Parathyroid adenoma (tissue), 2 donors: ENCODE data around the gene PRKG1.

Experiments used
- H2AFZ ChIP-seq: fragments of 300-600 bp; sonication (generic); one replicate; pipeline ENCODE4 v1.7.0; 2017; ENCODE audit warnings: antibody characterized with exemption, mild to moderate bottlenecking
- H3K27ac ChIP-seq: fragments of 300-600 bp; sonication (generic); one replicate; pipeline ENCODE4 v1.7.0; 2017
- H3K27me3 ChIP-seq: fragments of 300-600 bp; sonication (generic); one replicate; pipeline ENCODE4 v1.7.0; 2017; ENCODE audit warnings: low read length; ENCODE audit not compliant: control insufficient read depth, insufficient read depth
- H3K36me3 ChIP-seq: fragments of 300-600 bp; sonication (generic); one replicate; pipeline ENCODE4 v1.7.0; 2017; ENCODE audit warnings: low read length; ENCODE audit not compliant: control insufficient read depth, insufficient read depth
- H3K4me1 ChIP-seq: fragments of 300-600 bp; sonication (generic); one replicate; pipeline ENCODE4 v1.7.0; 2017; ENCODE audit warnings: control low read depth
- H3K4me2 ChIP-seq: fragments of 300-600 bp; sonication (generic); one replicate; pipeline ENCODE4 v1.7.0; 2017; ENCODE audit warnings: low read length
- H3K4me3 ChIP-seq: fragments of 300-600 bp; sonication (generic); one replicate; pipeline ENCODE4 v1.7.0; 2017; ENCODE audit warnings: low read depth, low read length
- H3K79me2 ChIP-seq: fragments of 300-600 bp; sonication (generic); one replicate; pipeline ENCODE4 v1.7.0; 2017; ENCODE audit warnings: control low read depth
- H3K9ac ChIP-seq: fragments of 300-600 bp; sonication (generic); one replicate; pipeline ENCODE4 v1.7.0; 2017; ENCODE audit warnings: mild to moderate bottlenecking
- H3K9me3 ChIP-seq: fragments of 300-600 bp; sonication (generic); one replicate; pipeline ENCODE4 v1.7.0; 2017; ENCODE audit warnings: low read length; ENCODE audit not compliant: control insufficient read depth
- TF ChIP-seq, protein P1 (sequence below): fragments of 300-600 bp; sonication (generic); IDR thresholded peaks from one replicate; pipeline ENCODE4 v1.7.0; 2017; ENCODE audit warnings: antibody characterized with exemption, mild to moderate bottlenecking
- donor health status: primary hyperparathyroidism.

Gene PRKG1

GRCh38 chr10:51876979-51877378 is 802.7 kb downstream of the PRKG1 start:
- TF ChIP-seq, protein P1, sequence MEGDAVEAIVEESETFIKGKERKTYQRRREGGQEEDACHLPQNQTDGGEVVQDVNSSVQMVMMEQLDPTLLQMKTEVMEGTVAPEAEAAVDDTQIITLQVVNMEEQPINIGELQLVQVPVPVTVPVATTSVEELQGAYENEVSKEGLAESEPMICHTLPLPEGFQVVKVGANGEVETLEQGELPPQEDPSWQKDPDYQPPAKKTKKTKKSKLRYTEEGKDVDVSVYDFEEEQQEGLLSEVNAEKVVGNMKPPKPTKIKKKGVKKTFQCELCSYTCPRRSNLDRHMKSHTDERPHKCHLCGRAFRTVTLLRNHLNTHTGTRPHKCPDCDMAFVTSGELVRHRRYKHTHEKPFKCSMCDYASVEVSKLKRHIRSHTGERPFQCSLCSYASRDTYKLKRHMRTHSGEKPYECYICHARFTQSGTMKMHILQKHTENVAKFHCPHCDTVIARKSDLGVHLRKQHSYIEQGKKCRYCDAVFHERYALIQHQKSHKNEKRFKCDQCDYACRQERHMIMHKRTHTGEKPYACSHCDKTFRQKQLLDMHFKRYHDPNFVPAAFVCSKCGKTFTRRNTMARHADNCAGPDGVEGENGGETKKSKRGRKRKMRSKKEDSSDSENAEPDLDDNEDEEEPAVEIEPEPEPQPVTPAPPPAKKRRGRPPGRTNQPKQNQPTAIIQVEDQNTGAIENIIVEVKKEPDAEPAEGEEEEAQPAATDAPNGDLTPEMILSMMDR: no peak
- H3K9me3 ChIP-seq: no peaks in the 10 kb centered on the region

DNA sequence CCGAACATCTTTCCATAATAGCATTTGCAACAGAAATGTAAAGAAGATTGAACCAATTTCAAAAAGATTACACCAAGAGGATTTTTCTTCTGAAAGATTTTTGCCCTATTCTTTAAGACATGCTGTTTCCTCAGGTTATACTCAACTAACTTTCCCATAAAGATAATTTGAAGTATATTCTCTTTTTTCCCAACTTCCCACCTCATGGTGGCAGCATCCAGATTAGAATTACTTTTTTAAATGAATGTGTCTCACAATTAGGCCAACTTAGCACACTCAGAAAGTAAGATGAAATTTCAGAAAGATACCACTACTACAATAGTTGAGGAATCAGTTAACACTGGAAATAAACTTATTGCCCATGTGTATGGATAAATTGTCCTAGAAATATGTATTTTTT is 803.3 kb downstream of the PRKG1 start:
- Histone ChIP-seq H3K79me2 (no peaks in the 10 kb centered on the region), H3K36me3 (no peaks in the 10 kb centered on the region), H3K9ac (no peak overlapping the region), H3K27ac (no peak overlapping the region), H2AFZ (no peak overlapping the region), H3K4me2 (no peak overlapping the region), H3K9me3 (no peaks in the 10 kb centered on the region), H3K4me1 (peaks cover 6% of the 10 kb centered on the region), H3K4me3 (no peak overlapping the region), H3K27me3 (no peaks in the 10 kb centered on the region)
- TF ChIP-seq, protein P1: no peak

More at GRCh38 chr10:51876979-51877378, 802.7 kb downstream of the PRKG1 start:
- Histone ChIP-seq H3K9ac (no peak overlapping the region), H3K36me3 (no peaks in the 10 kb centered on the region), H3K27me3 (no peaks in the 10 kb centered on the region), H3K4me2 (no peak overlapping the region), H2AFZ (no peak overlapping the region), H3K27ac (no peak overlapping the region), H3K4me3 (no peak overlapping the region), H3K79me2 (no peaks in the 10 kb centered on the region), H3K4me1 (peaks cover 6% of the 10 kb centered on the region)

DNA sequence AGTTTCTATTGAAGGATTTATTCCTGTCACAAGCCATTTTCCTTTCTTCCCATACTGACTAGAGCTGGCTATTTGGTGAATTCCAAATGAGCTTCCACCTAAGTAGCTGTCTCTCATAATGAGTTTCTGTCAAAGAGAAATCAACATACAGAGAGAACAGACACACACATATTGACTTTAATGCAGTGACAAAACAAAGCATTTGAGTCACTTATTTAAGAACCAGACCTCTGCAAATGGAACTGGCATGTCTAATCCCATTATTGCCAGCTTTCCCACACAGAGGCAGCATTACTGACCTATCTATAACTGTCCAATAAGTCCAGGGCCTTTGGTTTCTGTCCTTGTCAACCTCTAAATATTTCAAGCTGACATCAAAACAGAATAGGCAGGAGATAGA is 804.4 kb downstream of the PRKG1 start:
- no peak overlapping the region for H3K4me3 ChIP-seq
- TF ChIP-seq, protein P1: no peak
- H3K9ac ChIP-seq: no peak overlapping the region
- H3K79me2 ChIP-seq: no peaks in the 10 kb centered on the region
- no peaks in the 10 kb centered on the region for H3K36me3 ChIP-seq
- no peak overlapping the region for H2AFZ ChIP-seq
- H3K27ac ChIP-seq: no peak overlapping the region
- H3K9me3 ChIP-seq: no peaks in the 10 kb centered on the region
- H3K27me3 ChIP-seq: no peaks in the 10 kb centered on the region
- peaks cover 6% of the 10 kb centered on the region for H3K4me1 ChIP-seq
- no peak overlapping the region for H3K4me2 ChIP-seq

DNA sequence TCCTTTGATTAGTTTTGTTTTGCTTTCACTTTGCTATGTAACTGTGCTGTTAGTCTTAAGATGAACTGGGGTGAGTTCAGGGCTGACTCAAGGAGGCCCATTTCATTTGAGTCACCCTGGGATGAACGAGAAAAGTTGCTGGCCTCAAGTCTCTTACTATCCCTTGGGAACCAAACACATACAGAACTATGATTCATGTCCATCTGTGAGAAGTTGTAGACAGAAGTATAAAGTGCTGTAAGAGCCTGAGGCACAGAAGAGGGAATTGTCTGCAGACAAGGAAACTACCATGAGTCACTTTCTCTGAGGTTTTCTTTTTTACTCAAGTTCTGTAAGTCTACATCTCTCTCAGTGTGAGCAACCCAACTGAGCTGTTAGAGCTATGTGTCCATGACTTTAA is 805.0 kb downstream of the PRKG1 start:
- H3K4me1 ChIP-seq: peaks cover 4% of the 10 kb centered on the region
- no peak overlapping the region for H3K27ac ChIP-seq
- no peak overlapping the region for H3K9ac ChIP-seq
- no peaks in the 10 kb centered on the region for H3K79me2 ChIP-seq
- H3K36me3 ChIP-seq: no peaks in the 10 kb centered on the region
- H2AFZ ChIP-seq: no peak overlapping the region
- H3K9me3 ChIP-seq: no peaks in the 10 kb centered on the region
- no peak overlapping the region for H3K4me3 ChIP-seq
- H3K4me2 ChIP-seq: no peak overlapping the region
- TF ChIP-seq, protein P1: no peak
- no peaks in the 10 kb centered on the region for H3K27me3 ChIP-seq

GRCh38 chr10:51881213-51881612 is 806.9 kb downstream of the PRKG1 start:
- TF ChIP-seq, protein P1: no peak
- Histone ChIP-seq H3K4me2 (no peak overlapping the region), H3K4me1 (peaks cover 1% of the 10 kb centered on the region), H3K9me3 (no peaks in the 10 kb centered on the region), H3K27ac (no peak overlapping the region), H3K36me3 (no peaks in the 10 kb centered on the region), H3K4me3 (no peak overlapping the region), H3K27me3 (no peaks in the 10 kb centered on the region), H3K79me2 (no peaks in the 10 kb centered on the region), H2AFZ (no peak overlapping the region), H3K9ac (no peak overlapping the region)
